HG03039 (cell line): ENCODE results near the gene IL6R.

ENCODE experiments used
- ATAC-seq: cut with Tn5 transposase; IDR thresholded peaks from one replicate; pipeline ENCODE4 v1.9.1; 2021; ENCODE audit warnings: mild to moderate bottlenecking, moderate library complexity; ENCODE audit not compliant: unreplicated experiment

IL6R gene

GRCh38 chr1:154423988-154424326, 18.8 kb downstream of the IL6R start:
- no peak for ATAC-seq

DNA sequence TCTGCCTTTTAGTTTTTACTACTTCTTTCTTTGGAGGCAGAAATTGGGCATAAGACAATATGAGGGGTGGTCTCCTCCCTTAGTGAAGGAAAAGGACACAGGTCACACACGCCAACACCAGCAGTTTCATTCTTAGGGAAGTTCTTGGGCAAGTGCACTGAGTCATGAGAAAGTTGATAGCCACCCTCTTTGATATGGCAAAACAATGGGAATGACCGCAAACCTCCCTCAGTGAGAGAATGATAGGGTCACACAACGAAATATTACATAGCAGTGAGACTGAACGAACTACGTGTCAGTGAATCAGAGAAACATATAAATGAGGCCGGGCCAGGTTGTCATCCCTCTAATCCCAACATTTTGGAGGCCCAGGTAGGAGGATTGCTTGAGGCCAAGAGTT, 20.0 kb downstream of the IL6R start:
- no peak for ATAC-seq

GRCh38 chr1:154427173-154428139, 22.3 kb downstream of the IL6R start:
- no peak for ATAC-seq

DNA sequence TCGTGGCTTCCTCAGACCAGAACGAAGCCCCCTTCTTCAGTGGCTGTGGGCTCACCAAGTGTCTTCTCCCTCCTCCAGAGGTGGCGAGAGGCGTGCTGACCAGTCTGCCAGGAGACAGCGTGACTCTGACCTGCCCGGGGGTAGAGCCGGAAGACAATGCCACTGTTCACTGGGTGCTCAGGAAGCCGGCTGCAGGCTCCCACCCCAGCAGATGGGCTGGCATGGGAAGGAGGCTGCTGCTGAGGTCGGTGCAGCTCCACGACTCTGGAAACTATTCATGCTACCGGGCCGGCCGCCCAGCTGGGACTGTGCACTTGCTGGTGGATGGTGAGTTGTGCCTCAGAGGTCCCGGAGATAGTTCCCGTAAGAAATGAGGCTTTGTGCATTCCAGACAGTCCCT, 24.0 kb downstream of the IL6R start:
- ATAC-seq: no peak

DNA sequence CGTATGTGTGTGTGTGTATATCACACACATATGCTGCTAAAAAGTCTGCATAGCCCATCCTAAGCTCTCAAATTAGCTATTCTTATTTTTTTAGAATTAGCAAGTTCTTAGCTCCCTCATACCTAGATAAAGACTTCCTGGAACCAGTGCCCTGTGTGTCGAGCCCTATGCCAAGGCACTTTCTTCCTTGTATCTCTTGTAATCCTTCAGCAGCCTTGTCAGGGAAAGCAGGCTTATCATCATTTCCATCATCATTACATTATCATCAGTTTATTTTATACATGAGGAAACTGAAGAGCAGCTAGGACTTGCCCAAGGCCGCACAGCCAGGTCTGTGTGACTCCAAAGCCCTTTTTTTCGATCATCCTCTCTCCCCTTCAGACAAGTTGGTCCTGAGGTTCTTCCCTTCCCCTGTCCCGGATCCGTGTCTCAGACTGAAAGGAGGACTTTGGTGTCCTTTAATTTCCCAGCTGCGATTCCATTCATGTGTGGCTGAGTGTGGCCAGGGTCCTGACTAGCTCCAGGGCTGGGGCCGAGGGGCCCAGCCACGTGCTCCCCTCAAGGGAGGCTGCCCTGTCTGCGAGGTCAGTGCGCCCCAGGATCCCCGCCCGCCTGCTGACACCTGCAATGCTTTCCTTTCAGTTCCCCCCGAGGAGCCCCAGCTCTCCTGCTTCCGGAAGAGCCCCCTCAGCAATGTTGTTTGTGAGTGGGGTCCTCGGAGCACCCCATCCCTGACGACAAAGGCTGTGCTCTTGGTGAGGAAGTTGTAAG, 24.9 kb downstream of the IL6R start:
- ATAC-seq: no peak

DNA sequence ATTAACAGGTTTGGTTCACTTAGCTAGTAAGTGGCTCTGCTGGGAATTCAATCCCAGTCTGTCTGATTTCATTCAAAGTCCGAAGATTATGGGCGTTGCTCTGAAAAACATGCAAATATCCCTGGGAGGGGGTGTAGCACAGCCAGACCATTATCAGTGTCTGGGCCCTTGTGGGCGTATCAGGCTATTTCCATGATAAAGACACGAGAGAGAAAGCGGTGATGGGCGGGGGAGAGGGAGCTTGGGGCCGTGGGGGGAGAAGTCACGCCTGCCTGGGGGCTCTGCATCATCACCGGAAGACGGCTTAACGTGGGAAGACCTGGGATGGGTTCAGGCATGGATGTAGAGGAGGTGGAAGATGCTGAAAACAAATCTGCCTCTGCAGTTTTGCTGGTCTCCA, 25.8 kb downstream of the IL6R start:
- ATAC-seq: no peak

- ATAC-seq: no peak
Observed at GRCh38 chr1:154431586-154432373, 26.6 kb downstream of the IL6R start.

DNA sequence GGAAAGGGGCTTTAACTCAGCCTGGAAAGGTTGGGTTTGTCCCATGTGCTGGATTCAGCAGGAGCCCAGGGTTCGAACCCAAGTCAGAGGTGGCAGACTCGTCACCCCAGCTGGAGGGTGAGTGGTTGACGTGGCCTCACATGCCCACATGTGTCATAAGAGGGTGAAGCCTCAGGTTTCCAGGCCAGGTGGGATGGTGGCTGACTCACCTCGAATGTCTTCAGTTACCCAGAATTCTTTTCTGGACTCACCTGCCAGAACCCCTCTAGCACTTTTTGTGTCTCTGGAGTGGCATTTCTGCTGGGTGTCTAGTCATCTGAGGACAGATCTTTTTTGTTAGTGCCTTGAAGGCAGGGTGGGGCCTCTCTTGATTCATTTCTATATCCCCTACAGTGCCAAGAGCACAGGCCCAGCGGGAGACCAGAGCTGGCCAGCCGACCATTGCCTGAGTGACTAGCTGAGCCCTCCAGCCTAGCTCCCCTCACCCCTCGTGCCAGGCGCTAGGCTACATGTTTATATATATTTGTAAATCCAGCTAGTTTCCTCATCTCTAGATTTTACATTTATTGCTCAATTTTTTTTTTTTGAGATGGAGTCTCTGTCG, 28.1 kb downstream of the IL6R start:
- ATAC-seq: no peak

- ATAC-seq: no peak
Observed at GRCh38 chr1:154434346-154435085, 29.4 kb downstream of the IL6R start.

- no peak for ATAC-seq
Observed at GRCh38 chr1:154435599-154436200, 30.6 kb downstream of the IL6R start.

- ATAC-seq: no peak
Observed at GRCh38 chr1:154436433-154436832, 31.3 kb downstream of the IL6R start.

- ATAC-seq: no peak
Observed at GRCh38 chr1:154440036-154440804, 35.1 kb downstream of the IL6R start.

GRCh38 chr1:154441241-154441888, 36.2 kb downstream of the IL6R start:
- ATAC-seq: no peak

- ATAC-seq: no peak
Observed at GRCh38 chr1:154442006-154442740, 37.0 kb downstream of the IL6R start.

- ATAC-seq: no peak
Observed at GRCh38 chr1:154443274-154444013, 38.3 kb downstream of the IL6R start.

- ATAC-seq: no peak
Observed at GRCh38 chr1:154445040-154445472, 39.9 kb downstream of the IL6R start.

DNA sequence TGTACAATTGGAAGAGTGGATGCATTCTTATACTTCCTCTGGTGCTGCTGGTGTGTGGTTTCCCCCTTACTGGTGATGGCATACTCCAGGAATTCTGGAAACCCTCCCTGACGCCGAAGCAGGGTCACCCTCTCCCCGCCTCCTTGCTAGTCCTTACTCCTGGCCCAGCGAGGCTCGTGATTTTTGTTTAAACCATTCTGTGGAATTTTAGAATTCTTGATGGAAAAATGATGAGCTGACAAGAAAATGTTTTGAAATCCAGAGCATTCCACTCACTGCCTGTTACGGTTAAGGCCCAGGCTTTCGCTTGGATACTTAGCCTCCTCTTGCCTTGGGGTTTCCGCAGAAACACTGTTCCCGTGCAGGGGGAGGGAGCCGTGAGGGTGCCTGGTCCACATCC, 41.1 kb downstream of the IL6R start:
- ATAC-seq: no peak
